Measurements from ENCODE around the gene KLHL22.

Gene KLHL22

DNA sequence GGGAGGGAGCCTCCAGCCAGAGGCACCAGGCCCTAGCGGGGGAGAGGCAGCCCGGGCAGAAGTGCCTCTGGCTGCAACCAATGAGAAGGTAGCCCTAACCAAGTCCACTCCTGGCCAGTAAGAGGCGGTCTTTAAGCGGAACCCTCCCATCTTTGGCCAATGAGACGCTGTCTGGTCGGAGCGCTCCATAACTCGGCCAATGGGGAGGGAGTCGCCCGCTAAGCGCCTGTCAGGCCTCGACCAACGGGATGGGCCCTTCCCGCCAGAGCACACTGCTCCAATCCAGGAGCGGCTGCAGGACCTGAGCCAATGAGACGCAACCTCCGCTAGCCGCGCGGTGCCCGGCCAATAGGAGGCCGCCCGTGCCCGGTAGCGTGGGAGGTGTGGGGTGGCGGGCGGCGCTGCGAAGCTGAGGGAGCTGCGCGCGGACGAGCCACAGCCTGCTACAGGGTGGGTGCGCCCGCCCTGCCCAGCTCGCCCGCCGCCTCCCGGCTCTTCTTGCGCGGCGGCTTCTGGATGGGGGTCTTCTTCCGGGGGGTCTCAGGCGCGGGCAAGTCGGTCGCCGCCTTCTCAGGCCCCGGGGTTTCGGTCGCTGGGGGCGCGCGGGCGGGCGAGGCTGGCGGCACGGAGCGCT is 70.5 kb downstream of the KLHL22 start:
- no peaks in the 10 kb centered on the region for H3K27me3 ChIP-seq (ENCODE audit: insufficient read depth, low read length, poor library complexity, severe bottlenecking)
- peaks cover 17% of the 10 kb centered on the region for H3K4me1 ChIP-seq (ENCODE audit: insufficient read depth, low read length, poor library complexity, severe bottlenecking)
- H3K79me2 ChIP-seq (ENCODE audit: insufficient read depth, low read length), result no peaks in the 10 kb centered on the region
- no peak overlapping the region for H3K9ac ChIP-seq (ENCODE audit: low read depth, low read length, poor library complexity, severe bottlenecking)
- H3K9me3 ChIP-seq (ENCODE audit: insufficient read depth, low read depth, low read length), result no peaks in the 10 kb centered on the region
- TF ChIP-seq, protein P1, sequence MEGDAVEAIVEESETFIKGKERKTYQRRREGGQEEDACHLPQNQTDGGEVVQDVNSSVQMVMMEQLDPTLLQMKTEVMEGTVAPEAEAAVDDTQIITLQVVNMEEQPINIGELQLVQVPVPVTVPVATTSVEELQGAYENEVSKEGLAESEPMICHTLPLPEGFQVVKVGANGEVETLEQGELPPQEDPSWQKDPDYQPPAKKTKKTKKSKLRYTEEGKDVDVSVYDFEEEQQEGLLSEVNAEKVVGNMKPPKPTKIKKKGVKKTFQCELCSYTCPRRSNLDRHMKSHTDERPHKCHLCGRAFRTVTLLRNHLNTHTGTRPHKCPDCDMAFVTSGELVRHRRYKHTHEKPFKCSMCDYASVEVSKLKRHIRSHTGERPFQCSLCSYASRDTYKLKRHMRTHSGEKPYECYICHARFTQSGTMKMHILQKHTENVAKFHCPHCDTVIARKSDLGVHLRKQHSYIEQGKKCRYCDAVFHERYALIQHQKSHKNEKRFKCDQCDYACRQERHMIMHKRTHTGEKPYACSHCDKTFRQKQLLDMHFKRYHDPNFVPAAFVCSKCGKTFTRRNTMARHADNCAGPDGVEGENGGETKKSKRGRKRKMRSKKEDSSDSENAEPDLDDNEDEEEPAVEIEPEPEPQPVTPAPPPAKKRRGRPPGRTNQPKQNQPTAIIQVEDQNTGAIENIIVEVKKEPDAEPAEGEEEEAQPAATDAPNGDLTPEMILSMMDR (conservative IDR thresholded peaks at IDR 0.05; ENCODE audit: low read length), result no peak
- no peak for TF ChIP-seq EZH2phosphoT487 (IDR thresholded peaks at IDR 0.05; ENCODE audit: borderline replicate concordance)
- no peaks in the 10 kb centered on the region for H3F3A ChIP-seq (ENCODE audit: low read depth)
- no peaks in the 10 kb centered on the region for H4K20me1 ChIP-seq (ENCODE audit: insufficient read depth, low read length, poor library complexity, severe bottlenecking)
- H3K36me3 ChIP-seq (ENCODE audit: insufficient read depth, low read length), result no peaks in the 10 kb centered on the region
- H3K4me3 ChIP-seq (ENCODE audit: low read length, poor library complexity, severe bottlenecking), result no peak overlapping the region
- no peak overlapping the region for H3K4me2 ChIP-seq (ENCODE audit: low read depth, low read length, poor library complexity, severe bottlenecking)
- no peaks in the 10 kb centered on the region for H3K9me2 ChIP-seq (replicated peaks; ENCODE audit: low read depth, low read length)
- no peak overlapping the region for H2AFZ ChIP-seq (ENCODE audit: low read length)

DNA sequence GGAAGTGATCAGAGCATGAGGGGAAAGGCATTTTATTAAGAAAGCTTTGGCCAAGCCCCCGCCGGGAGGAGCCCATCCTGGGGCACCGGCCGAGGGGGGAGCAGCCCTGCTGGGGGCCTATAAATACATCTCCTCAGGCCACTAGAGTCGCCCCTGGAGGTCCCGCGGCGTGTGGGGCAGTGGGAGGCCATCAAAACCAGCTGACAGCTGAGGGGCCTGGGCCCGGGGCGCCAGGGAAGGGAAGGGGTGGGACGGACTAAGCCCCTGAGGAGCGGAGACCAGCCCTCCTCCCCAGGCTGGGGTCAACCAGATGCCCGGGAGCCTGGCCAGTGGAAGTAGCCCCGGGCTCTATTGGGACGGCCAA is 71.0 kb downstream of the KLHL22 start:
- H3K9me3 ChIP-seq (ENCODE audit: insufficient read depth, low read depth, low read length), result no peaks in the 10 kb centered on the region
- peaks cover 17% of the 10 kb centered on the region for H3K4me1 ChIP-seq (ENCODE audit: insufficient read depth, low read length, poor library complexity, severe bottlenecking)
- no peaks in the 10 kb centered on the region for H3K9me2 ChIP-seq (replicated peaks; ENCODE audit: low read depth, low read length)
- H3K79me2 ChIP-seq (ENCODE audit: insufficient read depth, low read length), result no peaks in the 10 kb centered on the region
- no peaks in the 10 kb centered on the region for H3F3A ChIP-seq (ENCODE audit: low read depth)
- H2AFZ ChIP-seq (ENCODE audit: low read length), result no peak overlapping the region
- H4K20me1 ChIP-seq (ENCODE audit: insufficient read depth, low read length, poor library complexity, severe bottlenecking), result no peaks in the 10 kb centered on the region
- no peak overlapping the region for H3K4me3 ChIP-seq (ENCODE audit: low read length, poor library complexity, severe bottlenecking)
- H3K36me3 ChIP-seq (ENCODE audit: insufficient read depth, low read length), result no peaks in the 10 kb centered on the region
- TF ChIP-seq EZH2phosphoT487 (IDR thresholded peaks at IDR 0.05; ENCODE audit: borderline replicate concordance), result no peak
- TF ChIP-seq, protein P1 (conservative IDR thresholded peaks at IDR 0.05; ENCODE audit: low read length), result no peak
- no peak overlapping the region for H3K9ac ChIP-seq (ENCODE audit: low read depth, low read length, poor library complexity, severe bottlenecking)
- H3K4me2 ChIP-seq (ENCODE audit: low read depth, low read length, poor library complexity, severe bottlenecking), result no peak overlapping the region
- H3K27me3 ChIP-seq (ENCODE audit: insufficient read depth, low read length, poor library complexity, severe bottlenecking), result no peaks in the 10 kb centered on the region

DNA sequence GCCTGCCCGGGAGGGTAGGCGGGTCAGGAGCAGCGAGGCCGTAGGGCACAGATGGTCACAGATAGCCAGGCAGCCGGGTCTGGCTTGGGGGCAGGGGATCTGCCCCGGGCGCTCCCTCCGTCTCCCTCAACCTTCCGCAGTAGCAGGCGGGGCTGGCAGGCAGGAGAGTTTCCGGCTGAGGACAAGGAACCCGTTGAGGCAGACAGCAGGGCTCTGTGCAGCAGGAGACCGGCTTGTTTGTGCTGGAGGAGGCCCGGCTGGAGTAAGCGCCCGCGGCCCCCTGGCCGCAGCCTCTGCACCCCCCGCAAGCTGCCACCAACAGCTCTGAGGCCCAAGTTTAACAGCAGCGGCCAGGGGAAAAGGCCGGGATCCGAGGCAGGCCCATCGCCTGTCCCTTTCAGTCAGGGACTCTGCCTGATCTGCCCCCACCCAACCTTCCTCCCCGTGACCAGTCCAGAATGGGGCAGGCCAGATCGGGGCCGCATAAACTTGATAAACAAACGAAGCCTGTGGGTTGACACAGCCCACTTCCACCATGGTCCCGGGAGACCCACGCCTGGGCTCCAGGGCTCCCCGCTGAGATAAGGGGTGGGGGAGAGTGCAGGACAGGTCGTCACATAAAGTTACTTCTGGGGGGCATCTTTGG is 71.6 kb downstream of the KLHL22 start:
- TF ChIP-seq, protein P1 (conservative IDR thresholded peaks at IDR 0.05; ENCODE audit: low read length), result no peak
- TF ChIP-seq EZH2phosphoT487 (IDR thresholded peaks at IDR 0.05; ENCODE audit: borderline replicate concordance), result no peak
- Histone ChIP-seq H4K20me1 (ENCODE audit: insufficient read depth, low read length, poor library complexity, severe bottlenecking) (no peaks in the 10 kb centered on the region), H3K4me2 (ENCODE audit: low read depth, low read length, poor library complexity, severe bottlenecking) (no peak overlapping the region), H3K27me3 (ENCODE audit: insufficient read depth, low read length, poor library complexity, severe bottlenecking) (no peaks in the 10 kb centered on the region), H3K9me3 (ENCODE audit: insufficient read depth, low read depth, low read length) (no peaks in the 10 kb centered on the region), H3K4me3 (ENCODE audit: low read length, poor library complexity, severe bottlenecking) (no peak overlapping the region), H3K79me2 (ENCODE audit: insufficient read depth, low read length) (no peaks in the 10 kb centered on the region), H3K9me2 (replicated peaks; ENCODE audit: low read depth, low read length) (no peaks in the 10 kb centered on the region), H3K9ac (ENCODE audit: low read depth, low read length, poor library complexity, severe bottlenecking) (no peak overlapping the region), H3K4me1 (ENCODE audit: insufficient read depth, low read length, poor library complexity, severe bottlenecking) (peaks cover 17% of the 10 kb centered on the region), H3K36me3 (ENCODE audit: insufficient read depth, low read length) (no peaks in the 10 kb centered on the region), H3F3A (ENCODE audit: low read depth) (no peaks in the 10 kb centered on the region), H2AFZ (ENCODE audit: low read length) (no peak overlapping the region)

Measured in Loucy (cell line).